NB4 (cell line): ENCODE measurements around the gene CARS1.

Source experiments
- MYC ChIP-seq: IDR thresholded peaks from 2 replicates; pipeline ENCODE4 v1.6.1; 2011; ENCODE audit warnings: low read depth, low read length
- POLR2A ChIP-seq: IDR thresholded peaks from 2 replicates; pipeline ENCODE4 v1.6.1; 2011; ENCODE audit warnings: mild to moderate bottlenecking; ENCODE audit not compliant: insufficient read length; ENCODE audit errors: extremely low read depth
- TF ChIP-seq, protein P1 (sequence below): IDR thresholded peaks from one replicate; pipeline ENCODE4 v1.5.1; 2012; ENCODE audit warnings: low read depth, low read length
- TF ChIP-seq, protein P2 (sequence below): IDR thresholded peaks from 2 replicates; pipeline ENCODE4 v1.6.1; 2011; ENCODE audit warnings: low read depth, low read length

DNA sequence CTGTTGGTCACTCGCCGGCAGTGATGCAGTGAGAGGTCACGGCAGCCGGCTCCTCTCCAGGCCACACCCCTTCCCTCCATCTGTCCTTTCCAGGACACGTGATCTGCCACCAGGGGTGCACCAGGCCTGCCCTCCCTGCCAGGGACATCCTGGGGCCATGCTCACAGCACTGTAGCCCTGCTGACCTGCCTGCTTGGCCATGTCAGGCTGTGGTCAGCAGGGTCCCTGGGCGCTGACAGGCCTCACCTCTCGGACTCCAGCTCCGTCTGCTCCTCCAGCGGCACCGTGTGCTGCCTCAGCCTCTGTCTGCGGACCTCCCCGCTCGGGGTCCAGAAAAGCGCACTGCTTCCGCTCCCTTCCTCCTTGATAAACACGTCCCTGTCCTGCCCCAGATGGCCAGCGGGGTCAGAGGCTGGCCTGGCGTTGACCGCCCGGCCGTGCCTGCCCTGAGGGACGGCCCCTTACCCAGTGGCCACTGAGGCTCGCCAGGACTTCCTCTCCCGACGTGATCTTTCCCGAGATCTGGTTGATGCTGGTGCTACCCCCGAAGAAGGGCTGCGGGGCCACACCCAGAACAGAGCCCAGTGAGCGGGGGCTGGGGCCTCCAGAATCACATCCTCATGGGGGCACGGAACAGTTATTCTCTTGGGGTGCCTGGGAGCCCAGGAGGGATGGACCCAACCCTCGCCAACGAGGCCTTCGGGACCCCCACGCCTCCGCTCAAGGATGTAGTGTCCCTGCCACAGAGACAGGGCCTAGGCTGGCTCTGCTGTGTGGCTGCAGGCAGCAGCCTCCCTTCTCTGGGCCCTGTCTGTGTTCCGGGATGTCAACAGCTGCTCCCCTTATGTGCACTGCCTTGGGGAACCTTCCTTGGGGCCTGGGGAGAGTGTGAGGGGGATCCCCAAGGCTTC lies 36.3 kb upstream of the CARS1 start:
- no peak for TF ChIP-seq POLR2A
- TF ChIP-seq, protein P1, sequence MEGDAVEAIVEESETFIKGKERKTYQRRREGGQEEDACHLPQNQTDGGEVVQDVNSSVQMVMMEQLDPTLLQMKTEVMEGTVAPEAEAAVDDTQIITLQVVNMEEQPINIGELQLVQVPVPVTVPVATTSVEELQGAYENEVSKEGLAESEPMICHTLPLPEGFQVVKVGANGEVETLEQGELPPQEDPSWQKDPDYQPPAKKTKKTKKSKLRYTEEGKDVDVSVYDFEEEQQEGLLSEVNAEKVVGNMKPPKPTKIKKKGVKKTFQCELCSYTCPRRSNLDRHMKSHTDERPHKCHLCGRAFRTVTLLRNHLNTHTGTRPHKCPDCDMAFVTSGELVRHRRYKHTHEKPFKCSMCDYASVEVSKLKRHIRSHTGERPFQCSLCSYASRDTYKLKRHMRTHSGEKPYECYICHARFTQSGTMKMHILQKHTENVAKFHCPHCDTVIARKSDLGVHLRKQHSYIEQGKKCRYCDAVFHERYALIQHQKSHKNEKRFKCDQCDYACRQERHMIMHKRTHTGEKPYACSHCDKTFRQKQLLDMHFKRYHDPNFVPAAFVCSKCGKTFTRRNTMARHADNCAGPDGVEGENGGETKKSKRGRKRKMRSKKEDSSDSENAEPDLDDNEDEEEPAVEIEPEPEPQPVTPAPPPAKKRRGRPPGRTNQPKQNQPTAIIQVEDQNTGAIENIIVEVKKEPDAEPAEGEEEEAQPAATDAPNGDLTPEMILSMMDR, result no peak
- TF ChIP-seq, protein P2, sequence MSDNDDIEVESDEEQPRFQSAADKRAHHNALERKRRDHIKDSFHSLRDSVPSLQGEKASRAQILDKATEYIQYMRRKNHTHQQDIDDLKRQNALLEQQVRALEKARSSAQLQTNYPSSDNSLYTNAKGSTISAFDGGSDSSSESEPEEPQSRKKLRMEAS, result no peak
- TF ChIP-seq MYC, result no peak
